Breast epithelium (tissue), 4 donors: ENCODE results near the gene RABAC1. TPM values are rescaled to one million over a fixed set of nuclear protein-coding genes. Genes with fewer than 3 reads are reported as not detected.

Experiments used
- DNase-seq, 2 donors: peaks; one replicate each; pipeline ENCODE4 v3.0.0-alpha.2; 2019; ENCODE audit warnings: low spot score in 2 of 2
- H3K27ac ChIP-seq, 2 donors: fragments of 200-600 bp; sonication (generic) in 1 of 2; one replicate each; pipeline ENCODE4 v1.5.1; 2016 to 2019; ENCODE audit warnings: mild to moderate bottlenecking in 1 of 2
- H3K27me3 ChIP-seq, 2 donors: fragments of 200-600 bp; sonication (generic) in 1 of 2; one replicate each; pipeline versions ENCODE4 v1.5.1 to v1.6.0; 2017 to 2019; ENCODE audit warnings: control low read depth in 1 of 2, mild to moderate bottlenecking in 1 of 2
- H3K36me3 ChIP-seq: fragments of 200-600 bp; one replicate; pipeline ENCODE4 v1.5.1; 2019
- H3K4me1 ChIP-seq, 2 donors: fragments of 200-600 bp; sonication (generic); one replicate each; pipeline ENCODE4 v1.5.1; 2016 to 2019; ENCODE audit warnings: control low read depth in 1 of 2
- H3K4me3 ChIP-seq, 3 donors: fragments of 200-600 bp; sonication (generic); 1 replicate in 2 of 3; 2 replicates in 1 of 3; pipeline ENCODE4 v1.5.1; 2016 to 2019; ENCODE audit warnings: mild to moderate bottlenecking in 3 of 3, moderate library complexity in 2 of 3
- H3K9me3 ChIP-seq, 2 donors: fragments of 200-600 bp; sonication (generic) in 1 of 2; one replicate each; pipeline ENCODE4 v1.5.1; 2016 to 2019; ENCODE audit warnings: control low read depth in 1 of 2
- CTCF ChIP-seq, 3 donors: fragments of 450-650 bp; IDR thresholded peaks; one replicate each; pipeline ENCODE4 v1.5.1; 2016 to 2017; ENCODE audit warnings: antibody characterized with exemption in 3 of 3, mild to moderate bottlenecking in 3 of 3, moderate library complexity in 3 of 3
- POLR2A ChIP-seq: fragments of 450-650 bp; IDR thresholded peaks from one replicate; pipeline ENCODE4 v1.6.1; 2016; ENCODE audit warnings: antibody characterized with exemption, mild to moderate bottlenecking, moderate library complexity
- POLR2AphosphoS5 ChIP-seq, 3 donors: sonication (generic); formaldehyde crosslinking; IDR thresholded peaks; one replicate each; pipeline ENCODE4 v1.6.1; 2017; ENCODE audit warnings: antibody characterized with exemption in 3 of 3
- intact Hi-C: fragments of 100-400 bp; cut with DNase I; formaldehyde crosslinking; loops from one replicate; pipeline ENCODE4 v1.15.1; 2023; ENCODE audit warnings: low total_unique reads
- total RNA-seq, 3 donors: library from RNA; depleted of rRNA; stranded (reverse); fragments of >200 nt; gene quantifications; one replicate each; pipeline ENCODE4 v1.1.0, GENCODE V29; 2016

Gene RABAC1
- total RNA-seq, 3 donors from 2014 or later = 150 to 190 (median 153) TPM

GRCh38 chr19:41957161-41957837 lies 1.8 kb downstream of the RABAC1 start:
- H3K4me1 ChIP-seq = peaks cover 0 to 11% of the 10 kb centered on the region in 2 donors
- H3K27me3 ChIP-seq = no peaks in the 10 kb centered on the region
- H3K36me3 ChIP-seq = no peaks in the 10 kb centered on the region
- intact Hi-C loops = loop anchor here (5.0 kb wide), 1 partner anchor 870 kb away; the partner anchor contains the start of gene CYP2A13
- no peak for TF ChIP-seq POLR2AphosphoS5 (IDR thresholded peaks at IDR 0.05)
- no peak for TF ChIP-seq CTCF (IDR thresholded peaks at IDR 0.05)
- TF ChIP-seq POLR2A = no peak
- H3K27ac ChIP-seq = peak overlapping the region; percentile 89 to 95
- peak overlapping the region in 1 of 3 donors; percentile 99 for H3K4me3 ChIP-seq
- DNase-seq = no peak
- no peaks in the 10 kb centered on the region for H3K9me3 ChIP-seq

GRCh38 chr19:41956621-41957020 lies 2.5 kb downstream of the RABAC1 start:
- intact Hi-C loops = loop anchor here (5.0 kb wide), 1 partner anchor 869 kb away; the partner anchor contains the start of gene CYP2A13
- H3K9me3 ChIP-seq = no peaks in the 10 kb centered on the region
- no peak overlapping the region for H3K27ac ChIP-seq
- DNase-seq = no peak
- no peak overlapping the region for H3K4me3 ChIP-seq
- no peaks in the 10 kb centered on the region for H3K36me3 ChIP-seq
- peaks cover 0 to 11% of the 10 kb centered on the region in 2 donors for H3K4me1 ChIP-seq
- H3K27me3 ChIP-seq = no peaks in the 10 kb centered on the region
- TF ChIP-seq POLR2AphosphoS5 (IDR thresholded peaks at IDR 0.05) (no peak), CTCF (IDR thresholded peaks at IDR 0.05) (no peak), POLR2A (no peak)

GRCh38 chr19:41955521-41955920 lies 3.6 kb downstream of the RABAC1 start:
- Histone ChIP-seq H3K9me3 (no peaks in the 10 kb centered on the region), H3K36me3 (no peaks in the 10 kb centered on the region), H3K4me3 (no peak overlapping the region), H3K27ac (no peak overlapping the region), H3K27me3 (no peaks in the 10 kb centered on the region), H3K4me1 (peaks cover 0 to 11% of the 10 kb centered on the region in 2 donors)
- no peak for TF ChIP-seq POLR2AphosphoS5 (IDR thresholded peaks at IDR 0.05)
- no peak for TF ChIP-seq POLR2A
- no peak for TF ChIP-seq CTCF (IDR thresholded peaks at IDR 0.05)
- no peak for DNase-seq
- intact Hi-C loops = loop anchor here (5.0 kb wide), 1 partner anchor 868 kb away; the partner anchor contains the start of gene CYP2A13

- Histone ChIP-seq H3K4me1 (no peaks in the 10 kb centered on the region), H3K4me3 (no peak overlapping the region), H3K9me3 (no peaks in the 10 kb centered on the region), H3K36me3 (no peaks in the 10 kb centered on the region), H3K27me3 (no peaks in the 10 kb centered on the region), H3K27ac (no peak overlapping the region)
- DNase-seq = peak; percentile 42 to 76
- intact Hi-C loops = no loop called here
- TF ChIP-seq POLR2AphosphoS5 (IDR thresholded peaks at IDR 0.05) (no peak), POLR2A (no peak), CTCF (IDR thresholded peaks at IDR 0.05) (peak; percentile 86 to 95 (median 90))
Measured at GRCh38 chr19:41951686-41952172, 7.4 kb downstream of the RABAC1 start.

GRCh38 chr19:41947091-41947490 lies 12.0 kb downstream of the RABAC1 start:
- no peaks in the 10 kb centered on the region for H3K27me3 ChIP-seq
- DNase-seq = no peak
- H3K9me3 ChIP-seq = no peaks in the 10 kb centered on the region
- no peaks in the 10 kb centered on the region for H3K4me1 ChIP-seq
- H3K4me3 ChIP-seq = no peak overlapping the region
- TF ChIP-seq POLR2A (no peak), POLR2AphosphoS5 (IDR thresholded peaks at IDR 0.05) (no peak), CTCF (IDR thresholded peaks at IDR 0.05) (no peak)
- intact Hi-C loops = no loop called here
- no peaks in the 10 kb centered on the region for H3K36me3 ChIP-seq
- no peak overlapping the region for H3K27ac ChIP-seq
